Aorta (tissue), 5 donors: Measurements from ENCODE around the gene IMPA2. TPM values are rescaled to one million over a fixed set of nuclear protein-coding genes. Genes with fewer than 3 reads are reported as not detected.
A peak's percentile ranks its signal among the peaks of the same experiment; 100 is the strongest.
"Not testable (repeated sequence)": the region's sequence is repeated elsewhere in the genome, so short reads cannot be mapped to it uniquely, and the experiment has no call there.

Source experiments
- ATAC-seq: fragments of 200-7000 bp; cut with Tn5 transposase; one replicate; pipeline ENCODE4 v1.9.1; 2022; ENCODE audit warnings: moderate library complexity; ENCODE audit not compliant: low FRiP score
- DNase-seq, 2 donors: peaks; one replicate each; pipeline ENCODE4 v3.0.0-alpha.2; 2020
- H3K27ac ChIP-seq, 2 donors: one replicate each; pipeline ENCODE4 v1.5.1; 2013; ENCODE audit warnings: low read length in 2 of 2, mild to moderate bottlenecking in 2 of 2, moderate library complexity in 2 of 2, control low read depth in 1 of 2, inconsistent platforms in 1 of 2, low read depth in 1 of 2
- H3K27me3 ChIP-seq, 2 donors: one replicate each; pipeline ENCODE4 v1.6.1; 2013; ENCODE audit warnings: control low read depth in 1 of 2, low read length in 1 of 2, mild to moderate bottlenecking in 1 of 2, moderate library complexity in 1 of 2; ENCODE audit not compliant: insufficient read depth in 2 of 2, control insufficient read depth in 1 of 2
- H3K36me3 ChIP-seq, 2 donors: one replicate each; pipeline ENCODE4 v1.6.1; 2013; ENCODE audit warnings: control low read depth in 1 of 2, low read length in 1 of 2, mild to moderate bottlenecking in 1 of 2; ENCODE audit not compliant: insufficient read depth in 2 of 2, control insufficient read depth in 1 of 2
- H3K4me1 ChIP-seq, 2 donors: one replicate each; pipeline ENCODE4 v1.6.1; 2013; ENCODE audit warnings: low read length in 2 of 2, control low read depth in 1 of 2, mild to moderate bottlenecking in 1 of 2, moderate library complexity in 1 of 2; ENCODE audit not compliant: insufficient read depth in 2 of 2, control insufficient read depth in 1 of 2
- H3K4me3 ChIP-seq, 2 donors: one replicate each; pipeline ENCODE4 v1.5.1; 2013; ENCODE audit warnings: low read length in 2 of 2, control low read depth in 1 of 2, mild to moderate bottlenecking in 1 of 2
- H3K9me3 ChIP-seq: one replicate; pipeline ENCODE4 v1.6.1; 2013; ENCODE audit warnings: mild to moderate bottlenecking, low read length; ENCODE audit not compliant: control insufficient read depth
- WGBS, 2 donors: extraction: QIAGEN DNeasy Blood & Tissue Kit; methylation state at CpG; one replicate each; pipeline ENCODE4 v1.1.7; 2013; 5-methylcytosine and 5-hydroxymethylcytosine counted together
- intact Hi-C, 2 donors: fragments of 100-400 bp; cut with DNase I; formaldehyde crosslinking; loops; one replicate each; pipeline versions ENCODE4 v1.14.2 to v1.15.0; 2022
- polyA plus RNA-seq, 2 donors: library from polyadenylated mRNA; stranded (reverse); fragments of 200-250 nt; gene quantifications; one replicate each; pipeline ENCODE4 v1.2.3, GENCODE V29; 2013
- total RNA-seq, 2 donors: library from RNA; stranded (reverse); fragmentation: NEBNext Ultra II Directional; extraction: Animal tissue kit (Norgen Biotek cat#: 25700); gene quantifications; one replicate each; pipeline ENCODE4 v1.2.1, GENCODE V29; 2021
- donor health status: healthy with polysubstance abuse.
- donor health status: Bipolar disorder and iron deficiency.
- donor health status: DM: no; HTN: no; CAD: no.
- donor health status: DM: no; HTN: no; CAD: no.
- donor health status: DM: yes; HTN: yes; CAD: no.

IMPA2 gene
- total and polyA plus RNA-seq, 4 donors, result 7.9 to 19.9 (median 14.1) TPM

DNA sequence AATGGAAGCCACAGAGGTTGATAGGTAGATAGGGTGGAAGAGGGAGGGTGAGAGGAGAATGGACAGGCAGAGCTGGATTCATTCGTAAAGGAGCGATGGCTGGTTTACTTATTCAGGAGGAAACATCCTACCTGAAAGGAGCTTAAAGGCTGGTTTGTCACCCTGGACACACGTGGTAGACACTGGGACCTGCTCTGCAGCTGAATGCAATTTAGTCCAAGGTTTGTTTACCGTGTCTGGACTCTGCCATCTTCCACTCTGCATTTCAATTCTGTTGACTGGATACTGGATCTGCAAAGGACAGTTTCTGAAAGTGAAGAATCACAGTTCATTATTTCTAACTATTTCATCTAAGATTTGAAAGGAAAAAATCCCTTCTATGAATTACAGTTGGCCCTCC, 96.7 kb downstream of the IMPA2 start:
- H3K27me3 ChIP-seq, DNase-seq, H3K36me3 ChIP-seq, H3K9me3 ChIP-seq, intact Hi-C loops, H3K27ac ChIP-seq, H3K4me1 ChIP-seq, ATAC-seq, H3K4me3 ChIP-seq: not testable (repeated sequence)
- 93 to 100% methylated on average over 2 of the region's 4 CpGs for WGBS, 2 donors

DNA sequence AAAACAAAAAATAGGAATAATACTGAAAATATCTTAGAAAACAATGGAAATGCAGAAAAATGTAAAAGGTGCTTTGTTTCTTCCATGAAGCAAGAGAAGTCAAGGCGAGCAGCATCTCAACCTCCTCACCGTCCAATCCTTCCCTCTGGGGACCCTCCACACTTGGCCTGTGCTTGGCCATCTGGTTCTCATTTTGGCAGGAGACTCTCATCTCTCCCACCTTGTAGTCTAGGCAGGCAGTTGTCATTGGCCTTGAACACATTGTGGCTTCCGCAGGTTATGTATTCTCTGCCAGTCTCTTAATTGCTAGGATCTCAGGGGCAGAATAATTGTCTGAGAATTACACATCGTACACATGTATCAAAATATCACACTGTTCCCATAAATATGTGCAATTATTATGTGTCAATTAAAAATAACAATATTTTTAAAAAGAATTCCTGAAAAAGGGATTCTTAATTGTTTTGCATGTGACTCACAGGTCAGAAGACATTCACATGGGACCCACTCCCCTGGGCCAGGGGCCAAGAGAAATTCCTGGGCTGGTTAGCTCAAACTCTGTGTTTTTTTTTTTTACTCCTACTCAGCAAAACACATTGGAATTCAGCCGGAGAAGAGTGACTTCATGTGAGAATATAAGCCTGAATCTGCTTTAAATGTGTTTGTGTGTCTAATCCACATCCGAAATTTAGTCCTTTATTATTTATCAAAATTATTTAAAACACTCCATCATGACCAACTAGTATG, 98.4 kb downstream of the IMPA2 start:
- Histone ChIP-seq H3K9me3 (no peaks in the 10 kb centered on the region), H3K27me3 (no peaks in the 10 kb centered on the region), H3K4me3 (no peak overlapping the region), H3K36me3 (no peaks in the 10 kb centered on the region), H3K4me1 (no peaks in the 10 kb centered on the region), H3K27ac (no peak overlapping the region)
- ATAC-seq (no peak), DNase-seq (peak in 1 of 2 donors; percentile 54)
- WGBS, 2 donors, result 23 to 30% methylated on average over 6 of the region's 6 CpGs
- intact Hi-C loops, result no loop called here

Other genes with a start within 250 kb of the IMPA2 start
- 10 to 100 TPM; 33.0 to 42.8 TPM for gene CHMP1B, start 130.1 kb upstream of the IMPA2 start, total RNA-seq
- 10 to 100 TPM; 34.1 to 38.5 TPM for gene CHMP1B, start 130.1 kb upstream of the IMPA2 start, polyA plus RNA-seq
- gene MPPE1, start 73.2 kb upstream of the IMPA2 start, total RNA-seq, result 10 to 100 TPM; 32.4 to 49.8 TPM
- 10 to 100 TPM; 28.8 to 46.3 TPM for gene MPPE1, start 73.2 kb upstream of the IMPA2 start, polyA plus RNA-seq
- gene ANKRD62, start 112.3 kb downstream of the IMPA2 start, total RNA-seq, result not detected
- not detected for gene ANKRD62, start 112.3 kb downstream of the IMPA2 start, polyA plus RNA-seq